ENCODE measurements around the gene SLC17A9.

DNA sequence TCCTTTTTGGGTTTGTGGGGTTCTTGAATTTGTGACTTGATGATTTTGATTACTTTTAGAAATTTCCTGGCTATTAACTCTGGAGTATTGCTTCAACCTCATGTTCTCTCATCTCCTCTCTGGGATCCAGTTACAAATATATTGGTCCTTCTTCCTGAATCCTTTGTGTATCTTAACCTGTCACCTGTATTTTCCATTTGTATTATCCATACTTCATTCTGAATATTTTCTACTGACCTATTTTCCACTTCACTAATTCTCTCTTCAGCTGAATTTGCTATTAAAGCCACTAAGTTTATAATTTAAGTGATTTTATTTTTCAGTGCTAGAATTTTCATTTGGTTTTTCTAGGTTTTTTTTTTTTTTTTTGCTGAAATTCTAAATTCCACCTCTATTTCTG is 60.7 kb downstream of the SLC17A9 start:
- TF ChIP-seq, protein P1, sequence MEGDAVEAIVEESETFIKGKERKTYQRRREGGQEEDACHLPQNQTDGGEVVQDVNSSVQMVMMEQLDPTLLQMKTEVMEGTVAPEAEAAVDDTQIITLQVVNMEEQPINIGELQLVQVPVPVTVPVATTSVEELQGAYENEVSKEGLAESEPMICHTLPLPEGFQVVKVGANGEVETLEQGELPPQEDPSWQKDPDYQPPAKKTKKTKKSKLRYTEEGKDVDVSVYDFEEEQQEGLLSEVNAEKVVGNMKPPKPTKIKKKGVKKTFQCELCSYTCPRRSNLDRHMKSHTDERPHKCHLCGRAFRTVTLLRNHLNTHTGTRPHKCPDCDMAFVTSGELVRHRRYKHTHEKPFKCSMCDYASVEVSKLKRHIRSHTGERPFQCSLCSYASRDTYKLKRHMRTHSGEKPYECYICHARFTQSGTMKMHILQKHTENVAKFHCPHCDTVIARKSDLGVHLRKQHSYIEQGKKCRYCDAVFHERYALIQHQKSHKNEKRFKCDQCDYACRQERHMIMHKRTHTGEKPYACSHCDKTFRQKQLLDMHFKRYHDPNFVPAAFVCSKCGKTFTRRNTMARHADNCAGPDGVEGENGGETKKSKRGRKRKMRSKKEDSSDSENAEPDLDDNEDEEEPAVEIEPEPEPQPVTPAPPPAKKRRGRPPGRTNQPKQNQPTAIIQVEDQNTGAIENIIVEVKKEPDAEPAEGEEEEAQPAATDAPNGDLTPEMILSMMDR (IDR thresholded peaks at IDR 0.05; ENCODE audit: low read depth, low read length) = no peak
- TF ChIP-seq POLR2A (IDR thresholded peaks at IDR 0.05; ENCODE audit: extremely low read depth, insufficient read length) (no peak), MYC (IDR thresholded peaks at IDR 0.05; ENCODE audit: low read depth, low read length) (no peak)

Measured in NB4 (cell line).